ENCODE results near the gene HLF.

HLF gene

GRCh38 chr17:55292094-55292493 lies 27.3 kb downstream of the HLF start:
- no peak for DNase-seq (ENCODE audit: low read depth in 3 of 3)

DNA sequence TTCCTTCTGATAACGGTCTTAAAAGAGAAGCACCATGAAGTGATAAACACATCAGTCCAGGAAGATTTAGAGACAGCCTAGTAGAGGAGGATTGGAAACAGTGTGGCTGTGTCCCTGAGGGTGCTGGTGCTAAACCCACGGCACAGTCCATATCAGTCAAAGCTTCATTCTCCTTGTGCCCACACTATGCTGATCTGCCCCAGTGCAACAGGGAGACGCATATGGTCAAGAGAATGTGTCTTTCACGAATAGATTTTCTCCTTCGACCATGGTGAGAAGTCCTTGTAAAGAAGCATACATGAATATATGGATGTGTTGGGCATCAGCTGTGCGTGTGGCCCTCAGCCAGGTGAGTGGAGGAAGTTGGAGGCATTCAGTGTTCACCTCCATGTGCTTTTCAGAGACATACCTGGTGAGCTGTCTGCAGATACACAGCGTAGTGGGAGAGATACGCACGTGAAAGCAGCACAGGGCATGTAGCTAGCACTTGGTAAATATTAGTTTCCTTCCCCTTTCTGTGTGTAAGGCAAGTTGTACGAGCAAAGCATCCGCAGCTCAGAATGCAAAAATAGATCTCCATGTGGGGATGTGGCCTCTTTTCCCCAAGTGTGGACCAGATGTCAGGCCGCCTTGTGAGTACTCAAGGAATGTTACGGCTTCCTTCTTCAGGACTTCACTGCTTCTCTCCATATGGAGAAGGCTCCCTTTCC lies 29.4 kb downstream of the HLF start:
- no peak for DNase-seq (ENCODE audit: low read depth in 3 of 3)

DNA sequence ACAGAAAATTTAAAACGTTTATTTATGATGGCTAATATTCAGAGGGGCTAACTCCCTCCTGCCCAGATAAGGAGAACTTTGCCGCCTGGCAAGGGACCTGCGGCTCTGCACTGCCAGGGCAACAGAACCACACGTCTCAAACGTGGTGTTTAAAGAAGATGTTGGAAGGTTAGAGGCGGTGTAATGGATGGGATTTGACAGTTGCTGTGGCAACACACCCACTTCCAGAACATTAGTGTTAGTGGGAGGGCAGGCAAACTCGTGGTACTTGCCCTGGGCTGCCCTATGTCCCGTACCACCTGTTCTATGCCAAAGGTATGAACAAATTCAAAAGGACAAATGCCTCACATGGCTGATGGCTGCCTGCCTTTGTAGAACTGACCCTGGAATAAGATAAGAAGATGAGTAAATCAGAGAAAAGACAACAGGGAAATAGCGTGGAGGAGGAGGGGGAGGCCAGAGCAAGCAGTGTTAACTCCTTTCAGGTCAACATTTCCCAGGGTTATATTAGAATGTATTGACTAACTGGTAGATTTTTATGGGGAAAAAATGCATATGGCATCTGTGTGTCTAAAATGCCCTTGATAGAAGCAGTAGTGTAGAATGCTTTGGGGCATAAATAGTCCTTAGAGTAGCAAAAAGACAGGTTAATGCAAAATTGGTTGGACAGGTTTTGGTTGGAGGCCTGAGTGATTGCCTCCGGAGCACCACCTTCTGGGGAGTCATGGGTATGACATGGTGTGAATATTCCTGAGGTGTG lies 30.8 kb downstream of the HLF start:
- DNase-seq (ENCODE audit: low read depth in 3 of 3): peak; percentile 21 to 24 (median 23)

DNA sequence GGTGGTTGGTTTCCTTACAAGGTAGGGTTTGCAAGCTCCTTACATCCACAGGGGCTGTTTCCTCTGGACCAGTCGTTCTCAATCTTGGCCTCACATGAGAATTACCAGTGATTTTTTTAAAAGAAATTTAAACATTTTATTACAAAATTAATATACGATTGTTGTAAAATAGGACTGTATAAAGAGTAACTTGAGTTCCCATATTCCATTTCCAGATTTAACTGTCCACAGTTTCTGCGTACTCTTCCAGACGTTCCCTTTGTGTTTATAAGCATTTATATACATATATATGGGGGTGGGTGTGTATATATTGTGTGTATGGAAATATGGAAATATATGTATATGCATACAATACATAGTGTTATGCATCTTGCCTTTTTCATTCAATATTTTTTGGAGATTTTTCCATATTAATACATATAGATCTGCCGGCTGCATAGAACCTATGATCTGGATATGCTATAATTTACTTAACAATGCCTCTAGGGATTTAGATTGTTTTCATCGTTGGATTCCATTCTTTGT lies 31.5 kb downstream of the HLF start:
- no peak for DNase-seq (ENCODE audit: low read depth in 3 of 3)

- no peak for DNase-seq (ENCODE audit: low read depth in 3 of 3)
Measured at GRCh38 chr17:55296699-55297098, 31.9 kb downstream of the HLF start.

DNA sequence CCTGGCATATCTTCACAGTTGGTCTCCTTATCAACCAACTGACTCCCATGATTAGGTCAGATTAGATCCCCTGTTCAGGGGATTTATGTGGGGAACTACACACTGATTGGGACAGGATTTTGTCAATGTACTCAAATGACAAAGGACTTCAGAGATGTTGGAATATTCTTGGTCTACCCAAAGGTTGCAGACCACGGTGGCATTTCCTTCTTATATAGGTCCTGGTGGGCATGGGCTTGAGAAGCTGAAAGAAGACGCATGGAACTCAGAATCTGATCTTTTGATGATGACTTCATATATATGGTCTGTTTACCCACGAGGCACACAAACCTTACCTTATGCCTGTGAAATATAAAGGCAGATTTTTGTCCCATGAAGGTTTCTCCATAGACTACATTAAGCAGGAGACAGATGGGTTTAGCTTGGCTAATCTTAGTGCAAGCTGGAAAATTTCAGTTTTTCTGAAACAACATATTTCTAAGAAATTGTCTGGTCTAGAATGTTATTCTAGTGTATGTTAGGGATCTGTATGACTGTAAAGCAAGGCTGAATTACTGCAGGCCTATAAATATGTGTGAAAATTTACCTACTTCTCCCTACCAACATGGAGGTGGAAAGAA lies 33.5 kb downstream of the HLF start:
- no peak for DNase-seq (ENCODE audit: low read depth in 3 of 3)

- DNase-seq (ENCODE audit: low read depth in 3 of 3): no peak
Measured at GRCh38 chr17:55299162-55299838, 34.5 kb downstream of the HLF start.

DNA sequence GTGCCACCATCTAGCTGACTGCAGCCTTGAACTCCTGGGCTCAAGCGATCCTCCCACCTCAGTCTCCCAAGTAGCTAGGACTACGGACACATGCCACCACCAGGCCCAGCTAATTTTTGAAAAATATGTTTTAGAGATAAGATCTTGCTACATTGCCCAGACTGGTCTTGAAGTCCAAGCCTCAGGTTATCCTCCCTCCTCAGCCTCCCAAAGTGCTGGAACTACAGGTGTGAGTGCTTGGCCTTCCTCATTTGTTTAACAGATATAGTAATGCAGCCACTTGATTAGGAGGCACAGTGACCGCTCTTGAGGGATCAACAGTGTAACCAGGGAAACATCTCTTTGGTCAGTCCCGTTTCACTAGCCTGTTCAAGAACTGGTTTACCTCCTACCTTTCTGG lies 35.1 kb downstream of the HLF start:
- no peak for DNase-seq (ENCODE audit: low read depth in 3 of 3)

DNA sequence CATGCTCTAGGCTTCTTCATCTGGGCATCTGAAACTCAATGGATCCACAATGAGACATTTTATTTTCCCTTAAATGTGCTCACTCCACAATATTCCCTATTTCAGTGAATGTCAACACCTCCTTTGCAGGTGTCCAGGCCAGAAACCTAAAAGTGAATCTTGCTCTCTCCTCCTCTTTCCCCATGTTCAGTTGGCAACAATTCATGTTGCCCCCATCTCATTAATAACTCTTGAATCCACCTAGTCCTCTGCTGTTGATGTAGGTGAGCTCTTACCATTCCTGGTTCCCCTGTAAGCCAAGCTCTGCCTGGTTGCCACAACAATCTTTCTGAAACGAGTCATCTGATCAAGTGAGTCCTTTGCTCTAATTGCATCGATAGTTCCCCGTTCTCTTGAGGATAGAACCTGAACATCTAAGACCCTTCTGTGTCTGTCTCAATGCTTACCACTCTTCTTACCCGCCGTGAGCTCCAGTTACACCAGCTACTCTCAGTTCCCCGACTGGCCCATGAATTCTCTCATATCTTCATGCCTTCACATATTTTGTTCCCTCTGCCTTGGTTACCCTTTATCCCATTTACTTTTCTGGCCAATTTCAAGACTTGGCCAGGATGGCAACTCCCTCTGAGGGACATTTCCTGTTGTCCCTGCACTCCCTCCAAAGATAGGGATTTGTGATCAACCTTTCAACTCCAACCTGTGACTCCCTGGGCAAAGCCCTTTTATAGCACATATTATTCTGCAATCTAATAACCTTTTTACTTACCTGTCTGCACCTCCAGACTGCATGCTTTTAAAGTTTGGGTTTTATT lies 35.9 kb downstream of the HLF start:
- DNase-seq (ENCODE audit: low read depth in 3 of 3): no peak

GRCh38 chr17:55301521-55302406 lies 37.0 kb downstream of the HLF start:
- DNase-seq (ENCODE audit: low read depth in 3 of 3): no peak

- no peak for DNase-seq (ENCODE audit: low read depth in 3 of 3)
Measured at GRCh38 chr17:55302407-55302787, 37.6 kb downstream of the HLF start.

- no peak for DNase-seq (ENCODE audit: low read depth in 3 of 3)
Measured at GRCh38 chr17:55303008-55303493, 38.3 kb downstream of the HLF start.

DNA sequence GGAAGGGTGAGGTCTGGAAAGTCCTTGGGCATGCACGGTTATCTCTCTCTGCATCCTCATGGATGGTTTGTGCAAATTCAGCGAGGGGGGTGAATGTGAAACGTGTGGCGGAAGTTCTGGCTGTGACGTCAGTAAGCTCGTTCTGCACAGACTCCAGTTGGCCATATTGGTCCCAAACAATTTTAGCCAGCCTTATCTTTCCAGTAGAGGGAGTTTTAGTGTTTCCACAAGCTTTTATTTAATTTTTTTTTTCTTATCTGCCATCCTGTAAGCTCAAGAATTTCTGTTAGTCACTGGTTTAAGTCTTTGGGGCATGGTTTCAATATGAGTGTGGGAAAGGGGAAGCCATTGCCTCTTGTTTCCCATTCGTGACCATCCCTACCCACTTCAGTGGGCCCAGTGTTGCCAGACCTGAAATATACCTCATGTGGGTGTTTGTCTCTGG lies 39.0 kb downstream of the HLF start:
- DNase-seq (ENCODE audit: low read depth in 3 of 3): no peak

GRCh38 chr17:55304171-55304859 lies 39.6 kb downstream of the HLF start:
- no peak for DNase-seq (ENCODE audit: low read depth in 3 of 3)

GRCh38 chr17:55305321-55306087 lies 40.7 kb downstream of the HLF start:
- no peak for DNase-seq (ENCODE audit: low read depth in 3 of 3)

DNA sequence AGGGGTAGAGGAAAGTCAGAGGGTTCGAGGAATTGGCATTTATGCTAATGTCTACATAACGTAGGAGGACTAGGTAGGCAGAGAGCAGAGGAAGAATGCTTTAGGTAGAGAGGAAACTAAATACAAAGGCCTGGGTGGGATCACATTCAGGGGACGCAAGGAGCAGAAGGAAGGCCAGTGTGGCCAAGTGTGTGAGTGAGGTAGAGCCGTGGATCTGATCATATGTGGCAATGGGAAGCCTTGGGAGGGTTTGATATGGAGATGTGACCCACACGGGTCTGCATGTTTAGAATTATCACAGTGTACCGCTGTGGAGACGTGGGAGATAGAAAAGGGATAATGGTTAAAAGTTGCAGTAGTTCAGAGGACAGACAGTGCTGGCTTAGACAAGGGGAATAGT lies 43.1 kb downstream of the HLF start:
- no peak for DNase-seq (ENCODE audit: low read depth in 3 of 3)

DNA sequence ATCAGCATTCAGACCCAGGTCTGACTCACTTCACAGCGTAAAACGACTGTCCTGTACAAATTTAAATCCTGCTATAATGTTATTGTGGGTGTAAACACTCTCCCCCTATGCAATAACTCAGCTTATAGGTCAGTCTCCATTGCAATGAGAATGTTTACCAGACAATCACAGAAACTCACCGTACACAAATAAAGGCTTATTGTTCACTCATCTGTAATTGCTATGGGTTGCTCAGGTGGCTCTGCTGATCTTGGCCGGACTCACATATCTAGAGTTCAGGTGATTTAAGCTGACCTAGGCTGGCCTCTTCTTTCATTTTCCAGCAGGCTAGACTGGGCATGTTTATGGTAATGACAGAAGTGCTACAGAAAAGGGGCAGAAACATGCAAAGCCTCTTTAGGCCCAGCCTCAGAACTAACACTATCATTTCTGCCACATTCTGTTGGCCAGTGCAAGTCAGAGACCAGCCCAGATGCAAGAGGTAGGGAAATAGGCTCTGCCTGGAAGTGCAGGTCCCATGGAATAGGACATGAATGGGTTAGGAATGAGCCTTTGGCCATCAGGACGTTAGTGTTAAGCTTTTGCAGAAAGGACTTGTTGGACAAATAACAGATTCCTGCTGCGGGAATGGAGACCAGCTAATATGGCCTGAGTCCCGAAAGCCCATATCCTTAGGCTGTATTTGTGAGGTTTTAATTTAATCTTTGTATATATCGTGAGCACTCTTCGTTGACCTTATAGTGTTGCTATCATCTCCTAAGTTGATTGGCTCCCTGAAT lies 44.0 kb downstream of the HLF start:
- no peak for DNase-seq (ENCODE audit: low read depth in 3 of 3)
